MM.1S (cell line): ENCODE results near the gene SLIT1.

Experiments
- EZH2 ChIP-seq: fragments of 300-600 bp; sonication (generic); optimal IDR thresholded peaks from 2 replicates; pipeline ENCODE3; 2017; ENCODE audit warnings: low read depth, mild to moderate bottlenecking, antibody characterized with exemption, low read length, mixed read lengths
- EZH2phosphoT487 ChIP-seq: fragments of 300-600 bp; sonication (generic); IDR thresholded peaks from 2 replicates; pipeline ENCODE4 v1.6.1; 2018; ENCODE audit warnings: antibody characterized with exemption, low read length
- TF ChIP-seq, protein P1 (sequence below): fragments of 300-600 bp; sonication (generic); IDR thresholded peaks from 2 replicates; pipeline ENCODE4 v1.5.1; 2016; ENCODE audit warnings: antibody characterized with exemption, low read length, mixed read lengths

DNA sequence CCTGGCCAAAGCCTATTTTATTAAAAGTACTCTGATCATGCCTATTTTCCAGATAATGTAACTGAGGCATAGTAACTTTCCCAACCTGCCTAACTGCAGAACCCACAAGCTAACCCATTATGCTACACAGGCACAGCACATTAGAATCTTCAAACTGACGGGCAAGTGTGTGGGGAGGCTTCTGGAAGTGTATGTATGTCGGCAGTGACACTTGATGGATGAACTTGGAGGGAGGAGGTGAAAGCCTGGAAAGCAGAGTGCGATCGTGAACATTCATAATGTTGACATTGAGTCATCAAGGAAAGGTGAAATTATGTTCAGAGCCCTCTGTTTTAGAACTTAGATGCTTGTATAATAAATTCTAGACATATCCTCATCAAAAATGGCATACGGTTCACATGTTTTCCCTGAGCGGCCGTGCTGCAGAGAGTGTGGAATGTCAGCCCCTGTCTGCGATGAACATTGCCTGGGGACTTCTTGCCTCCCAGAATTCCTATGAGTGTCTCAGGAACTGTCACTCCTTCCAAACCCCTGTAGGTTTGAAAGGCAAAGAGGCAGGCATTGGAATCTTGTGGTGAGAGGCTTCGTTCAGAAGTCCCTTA lies 102.4 kb downstream of the SLIT1 start:
- TF ChIP-seq, protein P1, sequence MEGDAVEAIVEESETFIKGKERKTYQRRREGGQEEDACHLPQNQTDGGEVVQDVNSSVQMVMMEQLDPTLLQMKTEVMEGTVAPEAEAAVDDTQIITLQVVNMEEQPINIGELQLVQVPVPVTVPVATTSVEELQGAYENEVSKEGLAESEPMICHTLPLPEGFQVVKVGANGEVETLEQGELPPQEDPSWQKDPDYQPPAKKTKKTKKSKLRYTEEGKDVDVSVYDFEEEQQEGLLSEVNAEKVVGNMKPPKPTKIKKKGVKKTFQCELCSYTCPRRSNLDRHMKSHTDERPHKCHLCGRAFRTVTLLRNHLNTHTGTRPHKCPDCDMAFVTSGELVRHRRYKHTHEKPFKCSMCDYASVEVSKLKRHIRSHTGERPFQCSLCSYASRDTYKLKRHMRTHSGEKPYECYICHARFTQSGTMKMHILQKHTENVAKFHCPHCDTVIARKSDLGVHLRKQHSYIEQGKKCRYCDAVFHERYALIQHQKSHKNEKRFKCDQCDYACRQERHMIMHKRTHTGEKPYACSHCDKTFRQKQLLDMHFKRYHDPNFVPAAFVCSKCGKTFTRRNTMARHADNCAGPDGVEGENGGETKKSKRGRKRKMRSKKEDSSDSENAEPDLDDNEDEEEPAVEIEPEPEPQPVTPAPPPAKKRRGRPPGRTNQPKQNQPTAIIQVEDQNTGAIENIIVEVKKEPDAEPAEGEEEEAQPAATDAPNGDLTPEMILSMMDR, result no peak
- TF ChIP-seq EZH2 (no peak), EZH2phosphoT487 (no peak)
